ENCODE measurements around the gene AKT3. TPM values are rescaled to one million over a fixed set of nuclear protein-coding genes. Genes with fewer than 3 reads are reported as not detected.

Gene AKT3
- total and polyA plus RNA-seq, 2 of the 8 experiments (the other 6 are each of a cell fraction or from before 2014, with no cell fraction given): 6.0 to 36.4 TPM

- TF ChIP-seq TCF12 (IDR thresholded peaks at IDR 0.05; ENCODE audit: low read depth, low read length) (no peak), SRF (IDR thresholded peaks at IDR 0.05; ENCODE audit: low read depth, low read length) (no peak), RAD21 (IDR thresholded peaks at IDR 0.05 in 1 of 2, conservative IDR thresholded peaks at IDR 0.05 in 1 of 2; ENCODE audit: low read depth in 2 of 2, low read length in 2 of 2) (peak; percentile 83 to 88), POLR2A (IDR thresholded peaks at IDR 0.05; ENCODE audit: control extremely low read depth in 1 of 2, low read depth in 2 of 2, low read length in 2 of 2) (no peak)
Observed at GRCh38 chr1:243748706-243749283, 101.2 kb downstream of the AKT3 start (continued).

All from H1 (cell line).